Measurements from ENCODE around the gene MITF. TPM values are rescaled to one million over a fixed set of nuclear protein-coding genes. Genes with fewer than 3 reads are reported as not detected.
A peak's percentile ranks its signal among the peaks of the same experiment; 100 is the strongest.

Gene MITF
- polyA plus RNA-seq, 1 donor = 9.0 TPM

DNA sequence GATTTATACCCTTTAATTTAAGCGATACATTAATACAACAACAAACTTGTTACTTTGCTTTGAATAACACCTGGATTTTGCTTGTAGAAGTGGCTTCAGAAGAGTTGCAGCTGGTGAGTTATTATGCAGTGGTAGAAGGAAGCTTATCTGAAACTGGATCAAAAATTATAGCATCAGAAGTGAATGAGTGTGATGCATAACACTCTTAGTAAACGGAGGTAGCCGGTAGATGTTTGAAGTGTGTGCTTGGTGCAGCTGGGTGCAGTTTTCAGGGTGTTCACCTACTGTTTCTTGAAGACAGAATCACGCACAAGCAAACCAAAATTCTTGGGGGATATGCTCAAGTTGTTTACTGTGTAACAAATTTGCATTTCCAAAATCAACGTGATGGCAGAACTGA is 103.1 kb downstream of the MITF start:
- no peak for DNase-seq

DNA sequence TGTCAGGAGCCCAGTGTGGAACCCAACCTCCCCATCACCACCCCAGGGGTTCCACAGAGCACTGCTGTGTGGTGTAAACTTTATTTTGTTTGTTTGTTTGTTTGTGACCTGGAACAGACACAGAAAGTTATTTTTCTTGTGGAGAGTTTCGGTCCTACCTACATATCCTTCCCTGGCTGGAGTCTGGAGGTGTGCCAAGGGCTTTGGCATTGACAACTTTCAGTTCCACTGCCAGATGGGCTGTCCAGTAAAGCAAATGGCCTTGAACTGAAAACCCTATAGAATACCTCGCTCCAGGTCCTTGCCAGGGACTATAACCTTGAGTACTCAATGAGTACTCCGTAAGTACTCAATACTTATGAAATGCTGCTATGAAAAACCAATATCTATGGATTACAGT is 103.5 kb downstream of the MITF start:
- no peak for DNase-seq

DNA sequence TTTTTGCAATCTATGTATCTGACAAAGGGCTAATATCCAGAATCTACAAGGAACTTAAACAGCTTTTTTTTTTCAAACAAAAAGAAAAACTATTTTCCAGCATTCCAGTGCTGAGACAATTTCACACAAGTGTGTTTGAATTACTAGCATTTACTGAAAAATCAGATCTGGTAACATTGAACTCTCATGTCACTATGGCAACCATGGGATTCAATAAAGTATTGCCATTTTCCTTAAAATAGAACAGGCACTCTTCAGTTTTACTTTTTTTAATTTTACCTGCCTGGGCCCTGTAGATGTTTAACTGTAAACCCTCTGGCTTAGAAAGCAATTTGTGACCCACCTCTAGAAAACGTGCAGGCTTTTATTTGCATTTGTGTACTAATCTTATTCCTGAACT is 105.4 kb downstream of the MITF start:
- DNase-seq = no peak

DNA sequence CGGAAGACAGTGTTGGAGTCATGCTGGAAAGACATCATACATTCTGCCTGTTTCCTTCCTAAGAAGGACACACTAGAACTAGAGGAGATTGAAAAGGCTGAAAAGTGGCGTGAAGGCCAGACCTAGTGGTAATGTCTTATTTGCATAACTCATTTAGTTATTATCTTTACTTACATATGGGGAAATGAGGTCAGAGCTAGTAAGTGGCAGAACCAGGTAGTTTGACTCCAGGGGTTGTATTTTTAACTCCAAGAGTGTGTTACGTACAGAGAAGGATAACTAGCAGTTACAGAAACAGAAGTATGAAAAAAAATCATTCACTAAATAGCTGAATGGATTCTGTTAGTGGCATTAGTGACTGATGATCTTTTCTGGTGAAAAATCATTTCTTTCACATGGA is 108.0 kb downstream of the MITF start:
- no peak for DNase-seq

DNA sequence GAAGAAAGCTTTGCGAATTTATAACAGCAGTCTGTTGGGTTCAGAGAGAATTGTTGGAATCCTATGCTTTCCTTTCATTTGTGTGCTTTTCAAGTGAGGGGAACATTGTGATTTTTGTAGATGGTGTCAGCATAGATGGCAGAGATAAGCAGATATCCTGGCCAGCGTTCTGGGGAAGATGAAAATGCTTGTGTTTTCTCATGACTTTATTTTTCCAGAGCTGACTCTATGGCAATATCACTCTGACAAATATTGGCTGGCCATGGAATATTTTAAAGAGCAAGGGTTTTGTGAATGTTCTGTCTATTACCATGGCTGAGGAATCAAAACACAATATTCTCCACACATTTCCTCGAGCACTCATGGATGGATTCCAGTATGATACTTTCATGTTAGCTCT is 108.8 kb downstream of the MITF start:
- peak; percentile 45 for DNase-seq

DNA sequence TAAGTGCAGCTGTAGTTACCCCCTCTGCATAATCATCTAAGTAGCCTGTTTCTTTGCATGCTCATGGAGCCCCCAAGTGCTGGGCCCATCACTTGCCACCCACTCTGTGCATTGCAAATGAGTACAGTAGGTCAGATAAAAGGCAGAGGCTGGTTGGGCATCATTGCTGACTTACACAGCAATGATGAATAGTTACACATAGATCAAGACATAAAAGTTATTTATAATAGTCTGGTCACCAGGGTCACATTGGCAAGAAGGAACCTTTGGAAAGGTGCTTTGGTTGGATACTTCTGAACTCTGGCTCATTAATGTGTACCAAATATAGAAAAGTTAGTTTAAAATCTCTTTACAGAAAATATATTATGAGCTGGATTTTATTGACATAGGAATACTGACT is 111.6 kb downstream of the MITF start:
- no peak for DNase-seq

DNA sequence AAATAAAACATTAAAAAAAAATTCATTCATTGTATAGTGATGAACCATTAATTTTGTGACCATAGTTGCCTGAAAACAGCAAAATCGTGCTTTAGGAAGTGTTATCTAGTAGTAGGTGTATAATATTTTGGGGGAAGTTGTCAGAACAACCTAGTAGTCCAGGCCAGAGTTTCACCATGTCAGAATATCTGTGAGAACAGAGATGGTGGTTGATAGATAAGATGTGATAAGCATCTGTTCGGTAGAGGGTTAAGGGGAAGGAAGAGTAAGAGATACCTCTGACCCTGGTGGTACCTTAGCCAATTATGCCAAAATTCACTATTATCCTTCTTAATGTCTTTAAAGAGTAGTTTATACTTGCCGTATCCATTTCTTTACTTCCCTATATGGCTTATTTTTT is 113.8 kb downstream of the MITF start:
- DNase-seq = no peak

DNA sequence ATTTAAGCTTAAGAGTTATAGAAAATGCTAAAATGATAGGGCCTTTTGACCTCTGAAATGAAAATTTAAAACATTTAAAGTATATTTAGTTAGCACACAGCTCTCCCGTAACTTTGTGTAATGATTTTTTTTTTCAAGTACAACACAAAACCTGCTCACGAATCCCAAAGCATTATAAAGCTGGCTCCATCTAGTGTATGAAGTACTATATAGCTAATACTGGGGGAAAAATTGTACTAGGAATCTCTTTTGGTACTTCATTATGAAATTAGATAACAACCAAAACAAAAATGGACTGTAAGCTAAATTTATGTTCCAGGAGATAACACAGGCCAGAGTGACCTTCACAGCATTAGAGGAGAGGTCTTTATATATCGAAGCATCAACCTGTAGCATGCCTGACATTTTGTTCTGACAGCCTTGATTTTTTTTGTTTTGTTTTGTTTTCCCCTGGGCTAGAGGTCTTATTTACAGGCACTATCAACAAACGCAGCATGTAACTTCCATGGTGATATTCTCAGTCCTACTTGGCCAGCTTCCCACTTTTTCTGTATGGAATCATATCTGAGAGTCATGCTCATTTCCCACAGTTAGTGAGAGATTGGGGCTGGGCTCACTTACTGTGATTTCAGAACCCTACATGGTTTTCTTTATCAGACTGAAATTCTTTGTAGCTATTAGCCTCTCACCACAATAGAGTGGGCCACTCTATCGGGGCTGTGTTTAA is 116.3 kb downstream of the MITF start:
- no peak for DNase-seq

DNA sequence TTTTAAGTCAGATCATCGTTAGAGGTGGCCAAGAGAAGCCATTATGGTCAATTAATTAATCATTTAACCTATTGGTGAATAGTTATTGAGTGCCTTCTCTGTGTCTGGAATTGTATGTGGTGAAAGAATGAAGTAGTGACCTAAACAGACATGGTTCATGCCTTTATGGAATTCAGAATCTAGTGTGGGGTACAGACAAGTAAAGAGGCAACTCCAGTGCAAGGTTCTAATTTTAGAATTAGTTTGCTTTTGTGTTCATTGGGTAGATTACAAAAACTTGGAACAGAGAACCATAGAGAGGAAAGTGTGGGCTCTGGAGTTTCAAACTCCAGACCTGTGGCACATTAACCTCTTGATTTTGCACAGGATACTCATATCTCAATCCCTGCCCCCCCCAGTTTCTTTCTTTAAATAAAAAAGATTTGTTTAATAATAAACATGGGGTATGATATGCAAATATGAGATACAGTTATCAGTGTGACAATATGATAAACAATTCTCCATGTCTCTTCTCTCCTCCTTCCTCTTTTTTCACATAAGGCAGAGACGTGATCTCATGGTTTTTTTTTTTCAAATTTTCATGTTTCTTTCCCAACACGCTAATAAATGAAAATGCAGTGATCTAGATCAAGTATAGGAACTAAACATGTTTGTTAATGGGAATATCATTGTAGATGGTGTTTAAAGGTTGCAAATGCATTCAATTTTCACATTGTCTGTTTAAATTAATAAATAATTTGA is 117.9 kb downstream of the MITF start:
- DNase-seq = no peak

DNA sequence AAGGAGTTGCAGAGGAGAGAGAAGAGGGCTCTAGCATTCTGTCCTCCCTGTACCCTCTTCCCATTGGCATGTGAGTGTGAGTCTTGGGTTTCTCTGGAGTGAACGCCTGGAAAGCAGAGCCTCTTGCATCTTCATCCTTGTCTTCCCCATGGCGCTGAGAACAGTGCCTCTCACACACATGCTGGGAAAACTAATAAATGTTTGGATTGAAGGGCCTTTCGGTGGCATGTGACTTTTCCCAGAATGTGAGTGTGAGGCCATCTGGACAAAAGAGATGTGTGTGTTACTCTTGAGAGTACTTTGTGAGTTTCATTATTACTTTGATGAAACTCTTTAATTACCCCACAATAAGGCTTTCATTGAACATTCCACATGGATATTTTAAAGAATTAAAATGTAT is 122.3 kb downstream of the MITF start:
- DNase-seq = no peak

DNA sequence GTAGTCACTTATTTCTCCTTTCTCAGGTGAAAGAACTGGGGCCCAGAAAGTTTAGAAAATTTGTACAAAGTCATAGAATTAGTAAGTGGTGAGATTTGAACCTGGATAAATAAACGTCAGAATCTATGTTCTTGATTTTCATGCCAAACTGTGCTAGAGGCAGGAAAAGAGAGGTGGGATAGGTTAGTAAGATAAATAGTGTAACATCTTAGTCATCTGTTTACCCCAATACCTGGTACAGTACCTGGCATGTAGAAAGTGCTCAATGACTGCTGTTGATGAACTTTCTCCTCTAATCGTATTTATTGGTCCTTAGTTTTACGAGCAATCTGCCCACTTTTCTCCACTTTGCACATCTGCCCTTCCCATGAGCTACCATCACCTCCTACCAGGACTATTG is 124.9 kb downstream of the MITF start:
- DNase-seq = no peak

DNA sequence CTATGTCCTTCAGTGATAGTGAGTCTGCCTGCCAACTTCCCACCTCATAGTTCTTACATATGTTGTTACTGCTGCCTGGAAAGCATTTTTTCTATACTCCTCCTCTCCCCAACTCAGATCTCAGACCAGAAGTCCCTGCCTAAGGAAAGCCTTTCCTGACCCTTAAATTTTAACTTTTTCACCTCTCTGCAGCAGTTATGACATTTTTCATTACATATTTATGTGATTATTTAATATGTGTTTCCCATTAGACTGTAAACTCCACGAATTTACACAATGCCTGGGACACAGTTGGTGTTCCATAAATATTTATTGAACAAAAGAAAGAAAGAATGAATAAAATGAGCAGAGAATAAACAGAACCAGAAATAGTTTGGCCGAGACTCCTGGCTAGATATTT is 125.5 kb downstream of the MITF start:
- no peak for DNase-seq

DNA sequence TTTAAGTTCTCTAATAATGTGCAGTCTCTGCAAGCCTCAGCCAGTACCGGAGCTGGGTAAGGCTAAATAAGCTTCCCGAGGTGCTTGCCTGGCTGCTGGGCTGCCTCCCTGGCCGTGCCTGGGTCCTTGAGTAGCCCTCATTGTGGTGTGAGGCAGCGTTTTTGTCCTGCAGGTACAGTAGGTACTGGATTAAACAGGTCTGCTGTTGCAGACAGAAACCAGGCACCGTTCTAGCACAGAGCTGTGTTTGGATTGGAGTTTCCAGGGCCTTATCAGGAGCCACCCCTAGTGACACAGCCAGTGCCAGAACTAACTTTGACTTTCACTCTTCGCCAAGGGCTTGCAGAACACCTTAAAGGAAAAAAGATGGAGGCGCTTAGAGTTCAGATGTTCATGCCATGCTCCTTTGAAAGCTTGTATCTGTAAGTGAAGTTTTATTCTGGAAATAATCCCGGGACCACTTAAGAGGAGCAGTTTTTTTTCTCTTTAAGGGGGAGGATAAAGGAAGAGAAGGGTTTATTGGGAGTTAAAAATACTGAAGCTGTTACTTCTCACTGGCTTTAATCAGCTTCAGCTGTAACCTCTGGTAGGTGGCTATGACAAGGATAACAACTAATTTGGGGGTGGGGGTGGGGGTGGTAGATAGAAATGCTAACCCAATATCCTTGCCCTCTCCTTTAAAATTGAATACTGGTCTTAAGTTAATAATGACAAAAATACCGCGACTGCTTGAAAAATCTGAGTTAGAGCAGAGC is 126.8 kb downstream of the MITF start:
- no peak for DNase-seq

DNA sequence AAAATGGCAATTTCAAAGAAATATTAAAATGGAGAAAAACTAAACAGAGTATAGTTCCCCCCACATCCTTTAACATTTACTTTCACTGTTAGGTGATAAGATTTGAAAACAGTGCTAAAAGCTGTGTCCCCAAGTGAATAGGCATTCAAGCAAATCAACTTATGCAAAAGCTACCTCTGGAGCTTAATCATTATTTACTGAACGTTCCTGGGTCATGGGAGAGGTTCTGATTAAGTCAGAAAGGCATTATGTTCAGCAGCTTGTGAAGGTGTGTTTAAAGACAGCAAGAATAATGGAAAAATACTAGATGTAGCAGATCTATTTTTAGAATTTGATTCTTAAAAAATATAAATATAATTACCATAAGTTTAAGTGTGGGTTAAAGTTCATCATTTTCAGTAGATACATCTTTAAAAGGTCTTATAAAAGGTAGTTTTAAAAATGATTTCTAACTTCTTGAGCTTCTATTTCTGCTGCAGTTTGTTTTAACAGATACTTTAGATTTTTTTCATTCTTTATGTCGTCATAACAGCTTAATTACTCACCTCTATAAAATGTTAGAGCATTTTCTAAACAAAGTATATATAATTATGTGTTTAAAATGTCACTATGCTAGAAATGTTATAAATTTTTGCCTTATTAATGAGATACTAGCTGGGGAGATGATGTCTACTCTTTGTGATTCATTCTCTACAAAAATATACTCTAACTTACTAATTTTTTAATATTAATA is 127.9 kb downstream of the MITF start:
- DNase-seq = no peak

DNA sequence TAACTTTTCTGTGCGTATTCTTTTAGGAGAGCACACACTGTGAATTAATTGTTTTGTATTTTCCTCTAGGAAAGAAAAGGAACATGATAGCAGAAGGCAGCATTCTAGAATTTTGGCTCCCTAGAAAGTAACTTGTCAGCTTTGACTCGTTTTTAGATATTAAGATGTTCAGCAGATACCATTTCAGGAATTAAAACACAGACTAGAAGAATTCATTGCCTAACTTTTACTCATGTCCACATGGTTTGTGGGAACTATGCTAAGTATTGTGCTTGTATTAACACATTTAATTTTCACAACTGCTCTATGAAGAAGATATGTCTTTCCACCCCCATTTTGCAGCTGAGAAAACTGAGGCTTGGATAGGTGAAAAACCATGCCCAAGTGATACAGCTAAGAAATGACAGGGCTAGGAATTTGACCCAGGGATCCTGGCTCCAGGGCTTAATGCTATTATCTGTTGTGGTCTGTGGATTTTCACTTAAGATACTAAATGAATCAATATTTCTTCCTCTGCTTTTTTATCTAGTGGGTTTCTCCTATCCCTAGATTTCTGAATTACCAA is 128.8 kb downstream of the MITF start:
- no peak for DNase-seq

DNA sequence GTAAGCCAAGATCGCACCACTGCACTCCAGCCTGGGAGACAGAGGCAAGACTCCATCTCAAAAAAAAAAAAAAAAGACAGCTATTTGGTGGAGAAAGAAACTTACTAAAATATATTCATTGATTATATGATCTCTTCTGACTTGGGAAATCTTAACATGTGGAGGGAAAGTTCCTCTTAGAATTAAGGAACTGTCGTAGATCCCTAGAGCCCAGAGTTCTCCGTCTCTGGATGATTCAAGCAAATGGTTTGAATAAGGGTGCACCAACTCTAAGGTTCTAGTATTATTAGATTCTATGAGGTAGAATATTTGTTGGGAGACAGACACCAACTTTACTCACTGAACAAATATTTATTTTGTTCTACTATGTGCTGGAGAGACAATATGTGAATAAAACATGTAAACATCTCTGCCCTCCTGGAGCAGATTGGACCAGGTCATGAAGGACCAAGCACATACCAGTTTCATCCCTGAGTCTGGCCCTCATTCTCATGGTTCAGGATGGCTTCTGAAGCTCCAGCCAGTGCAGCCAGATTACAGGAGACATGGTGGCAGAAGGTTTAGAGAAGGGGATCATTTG is 129.7 kb downstream of the MITF start:
- no peak for DNase-seq

DNA sequence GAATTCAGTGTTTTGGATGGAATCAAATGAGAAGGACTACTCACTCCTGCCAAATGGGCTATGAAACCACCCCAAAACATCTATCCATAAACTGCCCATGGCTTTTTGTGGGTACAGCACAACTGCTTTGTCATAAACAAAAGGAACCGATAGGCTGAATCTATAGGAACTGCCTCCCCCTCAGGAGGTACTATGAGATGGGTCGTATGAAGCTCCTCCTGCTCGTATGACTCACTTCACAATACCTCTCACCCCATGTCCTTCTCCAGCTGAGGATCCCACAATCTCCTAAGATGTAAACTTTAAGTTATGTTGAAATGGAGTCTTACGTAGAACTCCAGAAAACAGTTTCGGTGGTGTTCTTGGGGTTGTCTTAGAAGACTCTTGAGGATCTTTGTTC is 130.4 kb downstream of the MITF start:
- no peak for DNase-seq

DNA sequence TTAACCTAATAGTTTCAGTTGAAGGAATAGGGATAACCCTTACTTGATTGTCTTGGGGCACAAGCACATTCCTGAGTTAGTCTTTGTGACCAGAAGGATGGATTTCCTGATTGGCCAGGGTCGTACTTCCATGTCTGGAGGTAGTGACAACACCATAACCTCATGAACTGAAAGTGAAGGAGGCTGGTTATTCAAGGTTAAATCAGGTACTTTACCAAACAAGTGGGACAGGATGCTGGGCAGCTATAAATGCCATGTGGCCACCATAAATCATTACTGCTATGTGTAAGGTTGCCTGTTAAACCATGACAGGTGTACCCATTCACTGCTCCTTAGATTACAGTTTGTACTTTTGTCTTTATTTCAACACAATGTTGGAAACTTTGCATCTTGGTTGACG is 132.0 kb downstream of the MITF start:
- DNase-seq = no peak

DNA sequence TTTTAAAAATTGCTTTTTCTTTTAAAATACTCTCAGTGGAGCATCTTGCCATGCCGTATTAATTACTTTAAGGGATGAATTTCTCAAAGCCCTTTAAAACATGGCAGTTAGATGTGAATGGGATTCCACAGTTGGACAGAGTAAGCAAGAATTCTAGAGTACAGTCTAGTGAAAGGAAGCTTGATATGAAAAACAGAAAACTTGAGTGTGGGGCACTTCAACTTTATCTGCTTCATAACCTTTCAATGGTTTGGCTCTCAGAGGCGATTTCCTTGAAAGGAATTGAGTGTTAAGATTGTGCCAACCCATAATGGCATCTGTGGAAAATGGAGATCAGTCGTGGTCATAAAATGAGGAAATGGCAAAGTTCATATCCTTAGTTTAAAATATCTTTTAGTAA is 132.6 kb downstream of the MITF start:
- no peak for DNase-seq

DNA sequence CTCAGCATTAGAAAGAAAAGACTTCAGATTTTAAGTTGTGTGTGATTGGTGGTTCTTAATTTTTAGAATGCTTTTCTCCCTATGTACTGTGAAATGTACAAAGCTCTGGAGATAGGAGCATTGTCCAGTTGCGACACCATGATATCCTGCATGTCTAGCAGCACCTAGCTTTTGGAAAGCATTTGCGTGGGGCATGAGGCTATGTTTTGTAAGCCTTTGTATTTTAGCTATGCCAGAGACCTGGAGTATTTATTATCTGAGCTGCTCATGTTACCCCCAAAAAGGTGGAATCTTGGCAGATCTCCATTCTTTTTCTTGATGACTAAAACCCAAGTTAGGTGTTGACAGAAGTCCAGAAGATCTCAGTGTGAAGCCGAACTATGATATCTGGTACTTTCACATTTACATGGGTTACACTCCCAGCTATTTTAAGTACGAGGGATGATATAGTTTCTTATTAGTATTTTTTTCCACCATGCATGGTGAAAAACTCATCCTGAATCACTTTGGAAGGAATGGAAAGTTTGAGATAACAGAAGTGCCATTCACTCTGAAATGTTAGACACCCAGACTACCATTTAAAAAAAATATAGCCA is 133.6 kb downstream of the MITF start:
- no peak for DNase-seq

DNA sequence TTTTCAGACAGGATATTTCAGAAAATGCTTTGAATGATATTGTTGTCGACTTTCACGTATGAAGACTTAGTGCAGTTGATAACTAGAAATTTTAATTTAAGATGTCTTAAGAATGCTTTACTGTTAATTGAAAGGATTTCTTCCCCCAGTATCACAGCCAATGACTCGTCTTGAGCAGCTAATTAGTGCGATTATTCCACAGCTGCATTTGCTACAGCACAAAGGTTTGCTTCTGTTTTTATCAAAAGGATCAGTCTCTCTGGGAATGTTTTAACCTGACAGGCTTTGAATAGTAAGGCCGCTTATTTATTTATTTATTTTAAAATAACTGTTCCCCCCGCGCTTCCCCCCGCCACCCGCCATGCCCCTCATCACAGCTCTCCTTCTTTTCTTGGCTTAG is 136.8 kb downstream of the MITF start:
- DNase-seq = no peak

DNA sequence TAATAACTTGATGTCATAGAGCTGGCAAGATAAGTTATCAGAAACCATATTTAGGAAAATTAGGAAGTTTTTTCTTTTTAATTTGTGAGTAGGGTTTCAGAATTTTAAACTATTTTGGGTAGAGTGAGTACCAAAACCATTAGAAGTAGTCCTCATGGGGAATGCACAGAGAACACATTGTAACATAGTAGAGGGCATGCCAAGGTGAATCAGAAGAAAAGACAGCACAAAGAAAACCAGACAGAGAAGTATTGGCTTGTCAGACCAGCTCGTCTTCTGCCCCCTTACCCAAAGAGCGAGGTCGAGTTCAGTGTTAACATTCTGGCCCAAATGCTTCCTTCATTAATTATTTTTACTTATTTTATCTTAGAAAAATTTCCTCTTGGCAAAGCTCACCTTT is 139.0 kb downstream of the MITF start:
- DNase-seq = no peak

Data from hindlimb muscle (tissue), 1 donor.